ENCODE data around the gene TENM4.

DNA sequence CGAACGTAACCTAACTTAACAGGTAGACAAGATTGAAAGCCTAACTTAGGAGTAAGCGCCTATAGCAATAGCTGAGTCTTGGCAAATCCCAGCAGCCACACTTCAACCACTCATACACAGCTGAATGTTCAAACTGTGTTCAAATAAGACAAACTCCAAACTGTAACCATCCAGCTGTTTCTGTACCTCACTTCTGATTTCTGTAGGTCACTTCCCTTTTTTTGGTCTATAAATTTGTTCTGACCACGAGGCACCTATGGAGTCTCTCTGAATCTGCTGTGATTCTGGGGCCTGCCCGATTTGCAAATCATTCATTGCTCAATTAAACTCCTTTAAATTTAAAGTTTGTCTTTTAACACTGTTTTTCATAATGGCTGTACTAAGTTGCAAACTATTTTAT lies 8.2 kb upstream of the TENM4 start:
- TF ChIP-seq, protein P1, sequence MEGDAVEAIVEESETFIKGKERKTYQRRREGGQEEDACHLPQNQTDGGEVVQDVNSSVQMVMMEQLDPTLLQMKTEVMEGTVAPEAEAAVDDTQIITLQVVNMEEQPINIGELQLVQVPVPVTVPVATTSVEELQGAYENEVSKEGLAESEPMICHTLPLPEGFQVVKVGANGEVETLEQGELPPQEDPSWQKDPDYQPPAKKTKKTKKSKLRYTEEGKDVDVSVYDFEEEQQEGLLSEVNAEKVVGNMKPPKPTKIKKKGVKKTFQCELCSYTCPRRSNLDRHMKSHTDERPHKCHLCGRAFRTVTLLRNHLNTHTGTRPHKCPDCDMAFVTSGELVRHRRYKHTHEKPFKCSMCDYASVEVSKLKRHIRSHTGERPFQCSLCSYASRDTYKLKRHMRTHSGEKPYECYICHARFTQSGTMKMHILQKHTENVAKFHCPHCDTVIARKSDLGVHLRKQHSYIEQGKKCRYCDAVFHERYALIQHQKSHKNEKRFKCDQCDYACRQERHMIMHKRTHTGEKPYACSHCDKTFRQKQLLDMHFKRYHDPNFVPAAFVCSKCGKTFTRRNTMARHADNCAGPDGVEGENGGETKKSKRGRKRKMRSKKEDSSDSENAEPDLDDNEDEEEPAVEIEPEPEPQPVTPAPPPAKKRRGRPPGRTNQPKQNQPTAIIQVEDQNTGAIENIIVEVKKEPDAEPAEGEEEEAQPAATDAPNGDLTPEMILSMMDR (IDR thresholded peaks at IDR 0.05), result no peak
- no peak for TF ChIP-seq POLR2A (IDR thresholded peaks at IDR 0.05)
